Spleen (tissue), 7 donors: ENCODE results near the gene JSRP1.

ENCODE experiments used
- CTCF ChIP-seq, 11 experiments: fragments of 200-600 bp in 7 of 11; fragments of 450-650 bp in 4 of 11; sonication (generic) in 4 of 11; IDR thresholded peaks in 8 of 11; conservative IDR thresholded peaks in 3 of 11; 1 replicate in 7 of 11; 2 replicates in 4 of 11; pipeline versions ENCODE4 v1.4.0 to v1.8.0; 2016 to 2021; ENCODE audit warnings: antibody characterized with exemption in 11 of 11, inconsistent platforms in 4 of 11, mild to moderate bottlenecking in 1 of 11
- POLR2A ChIP-seq, 3 donors: fragments of 450-650 bp; IDR thresholded peaks; one replicate each; pipeline ENCODE4 v1.5.1; 2017; ENCODE audit warnings: antibody characterized with exemption in 3 of 3, mild to moderate bottlenecking in 1 of 3
- donor health status: DM: no; HTN: no; CAD: no; lungs with moderate emphysema.
- donor health status: DM: no; HTN: no; CAD: no.
- donor health status: DM: no; HTN: no; CAD: no.

GRCh38 chr19:2270423-2271233, 14.4 kb upstream of the JSRP1 start:
- TF ChIP-seq CTCF (IDR thresholded peaks at IDR 0.05 in 8 of 11, conservative IDR thresholded peaks at IDR 0.05 in 3 of 11) = no peak
- TF ChIP-seq POLR2A (IDR thresholded peaks at IDR 0.05) = no peak
